HepG2 (cell line): ENCODE results near the gene CCDC57. TPM values are rescaled to one million over a fixed set of nuclear protein-coding genes. Genes with fewer than 3 reads are reported as not detected.
A peak's percentile ranks its signal among the peaks of the same experiment; 100 is the strongest.

Experiments used
- ARNT ChIP-seq: fragments of 450-650 bp; IDR thresholded peaks from 2 replicates; pipeline ENCODE4 v1.6.1; 2017
- CHCHD3 ChIP-seq: sonication (generic); formaldehyde crosslinking; IDR thresholded peaks from 2 replicates; pipeline ENCODE4 v1.8.0; 2022; ENCODE audit warnings: mild to moderate bottlenecking, missing genetic modification reagents, moderate library complexity
- CREM ChIP-seq, 2 experiments: sonication (generic) in 1 of 2; formaldehyde crosslinking in 1 of 2; IDR thresholded peaks; 2 replicates each; pipeline versions ENCODE4 v1.4.0 to v1.6.1; 2016 to 2020; ENCODE audit warnings: antibody characterized with exemption in 1 of 2, mild to moderate bottlenecking in 1 of 2, missing genetic modification reagents in 1 of 2
- HDAC1 ChIP-seq: sonication (generic); formaldehyde crosslinking; IDR thresholded peaks from 2 replicates; pipeline ENCODE4 v1.5.1; 2020; ENCODE audit warnings: mild to moderate bottlenecking, missing genetic modification reagents
- JDP2 ChIP-seq: sonication (generic); formaldehyde crosslinking; IDR thresholded peaks from 2 replicates; pipeline ENCODE4 v1.8.1; 2022; ENCODE audit warnings: missing genetic modification reagents, borderline replicate concordance
- JUN ChIP-seq: sonication (generic); formaldehyde crosslinking; IDR thresholded peaks from 2 replicates; pipeline ENCODE4 v1.4.0; 2020; ENCODE audit warnings: mild to moderate bottlenecking, missing genetic modification reagents
- KLF11 ChIP-seq: IDR thresholded peaks from 2 replicates; pipeline ENCODE4 v1.6.1; 2016; ENCODE audit warnings: missing compliant biosample characterization
- POLR2A ChIP-seq, 2 experiments: IDR thresholded peaks; 2 replicates each; pipeline ENCODE4 v1.6.1; 2011; ENCODE audit warnings: low read depth in 2 of 2, low read length in 2 of 2, mild to moderate bottlenecking in 1 of 2, moderate library complexity in 1 of 2; ENCODE audit not compliant: insufficient read depth in 1 of 2
- RBFOX2 ChIP-seq: fragments of 200-400 bp; formaldehyde crosslinking; IDR thresholded peaks from 2 replicates; pipeline ENCODE4 v1.6.1; 2017; ENCODE audit warnings: low read depth, mild to moderate bottlenecking, low read length
- RFX1 ChIP-seq: fragments of 450-650 bp; IDR thresholded peaks from 2 replicates; pipeline ENCODE4 v1.6.1; 2017
- SMARCE1 ChIP-seq: fragments of 450-650 bp; IDR thresholded peaks from 2 replicates; pipeline ENCODE4 v1.6.1; 2017; ENCODE audit warnings: borderline replicate concordance
- SSRP1 ChIP-seq: IDR thresholded peaks from 2 replicates; pipeline ENCODE4 v1.6.1; 2016; ENCODE audit warnings: control low read depth
- THRA ChIP-seq: sonication (generic); formaldehyde crosslinking; IDR thresholded peaks from 2 replicates; pipeline ENCODE4 v1.4.0; 2020; ENCODE audit warnings: missing genetic modification reagents, borderline replicate concordance
- ZNF30 ChIP-seq: sonication (generic); formaldehyde crosslinking; IDR thresholded peaks from 2 replicates; pipeline ENCODE4 v1.5.0; 2020; ENCODE audit warnings: mild to moderate bottlenecking, missing genetic modification reagents
- ZNF709 ChIP-seq: sonication (generic); formaldehyde crosslinking; IDR thresholded peaks from 2 replicates; pipeline ENCODE4 v1.5.0; 2020; ENCODE audit warnings: mild to moderate bottlenecking, missing genetic modification reagents
- ZNF816 ChIP-seq: sonication (generic); formaldehyde crosslinking; IDR thresholded peaks from 2 replicates; pipeline ENCODE4 v1.8.0; 2022; ENCODE audit warnings: missing genetic modification reagents, mild to moderate bottlenecking, borderline replicate concordance
- ZNF839 ChIP-seq: sonication (generic); formaldehyde crosslinking; IDR thresholded peaks from 2 replicates; pipeline ENCODE4 v1.4.0; 2020; ENCODE audit warnings: missing genetic modification reagents, mild to moderate bottlenecking, borderline replicate concordance
- polyA plus RNA-seq, 8 experiments: library from polyadenylated mRNA; depleted of rRNA in 3 of 8; stranded (reverse) in 7 of 8; unstranded in 1 of 8; fragments of >200 nt; fragmentation: Illumina TruSeq in 4 of 8; extraction: Trizol in 4 of 8; gene quantifications; 2 replicates each; pipeline versions ENCODE4 v1.2.1 to v1.2.3, GENCODE V29; 2011 to 2016; ENCODE audit warnings: low read depth in 4 of 8, missing spikeins in 1 of 8, mixed read lengths in 1 of 8; ENCODE audit not compliant: insufficient read depth in 1 of 8
- total RNA-seq, 5 experiments: library from RNA; depleted of rRNA; stranded (reverse); fragments of >200 nt; fragmentation: Illumina TruSeq; extraction: Trizol; gene quantifications; 2 replicates each; pipeline ENCODE4 v1.2.3, GENCODE V29; 2016; ENCODE audit warnings: low read depth in 1 of 5
- TF ChIP-seq, protein P1 (sequence below): sonication (generic); formaldehyde crosslinking; IDR thresholded peaks from 2 replicates; pipeline ENCODE4 v1.4.0; 2020; ENCODE audit warnings: mild to moderate bottlenecking, low read depth, missing genetic modification reagents
- TF ChIP-seq, protein P2 (sequence below): sonication (generic); formaldehyde crosslinking; IDR thresholded peaks from 2 replicates; pipeline ENCODE4 v1.4.0; 2020; ENCODE audit warnings: missing genetic modification reagents, mild to moderate bottlenecking, borderline replicate concordance

Gene CCDC57
- total and polyA plus RNA-seq, 2 of the 13 experiments (the other 11 are each of a cell fraction or from before 2014, with no cell fraction given), result 59.3 to 59.9 TPM

GRCh38 chr17:82081966-82082365, 130.7 kb downstream of the CCDC57 start (continued):
- TF ChIP-seq, protein P1, sequence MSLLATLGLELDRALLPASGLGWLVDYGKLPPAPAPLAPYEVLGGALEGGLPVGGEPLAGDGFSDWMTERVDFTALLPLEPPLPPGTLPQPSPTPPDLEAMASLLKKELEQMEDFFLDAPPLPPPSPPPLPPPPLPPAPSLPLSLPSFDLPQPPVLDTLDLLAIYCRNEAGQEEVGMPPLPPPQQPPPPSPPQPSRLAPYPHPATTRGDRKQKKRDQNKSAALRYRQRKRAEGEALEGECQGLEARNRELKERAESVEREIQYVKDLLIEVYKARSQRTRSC (CRISPR knock-in tag), result no peak
- TF ChIP-seq RBFOX2 (peak; percentile 8), HDAC1 (CRISPR knock-in tag) (no peak), KLF11 (CRISPR knock-in tag) (no peak), CHCHD3 (no peak), ZNF816 (CRISPR knock-in tag) (no peak), JDP2 (CRISPR knock-in tag) (no peak), JUN (CRISPR knock-in tag) (no peak), THRA (CRISPR knock-in tag) (no peak), RFX1 (no peak), POLR2A (IDR thresholded peaks at IDR 0.05; ENCODE audit: insufficient read depth in 1 of 2, low read depth in 2 of 2, low read length in 2 of 2) (peak in 1 of 2 experiments; percentile 48; a peak in 2 of 4 replicates), ARNT (no peak), ZNF709 (CRISPR knock-in tag) (no peak), ZNF30 (CRISPR knock-in tag) (0 out of 2 replicates have a peak, but pooled peaks have one; percentile 2), CREM (IDR thresholded peaks at IDR 0.05) (no peak), CREM (CRISPR knock-in tag; IDR thresholded peaks at IDR 0.05) (no peak), SSRP1 (CRISPR knock-in tag) (0 out of 2 replicates have a peak, but pooled peaks have one; percentile 5), ZNF839 (CRISPR knock-in tag) (no peak), SMARCE1 (no peak)
- TF ChIP-seq, protein P2, sequence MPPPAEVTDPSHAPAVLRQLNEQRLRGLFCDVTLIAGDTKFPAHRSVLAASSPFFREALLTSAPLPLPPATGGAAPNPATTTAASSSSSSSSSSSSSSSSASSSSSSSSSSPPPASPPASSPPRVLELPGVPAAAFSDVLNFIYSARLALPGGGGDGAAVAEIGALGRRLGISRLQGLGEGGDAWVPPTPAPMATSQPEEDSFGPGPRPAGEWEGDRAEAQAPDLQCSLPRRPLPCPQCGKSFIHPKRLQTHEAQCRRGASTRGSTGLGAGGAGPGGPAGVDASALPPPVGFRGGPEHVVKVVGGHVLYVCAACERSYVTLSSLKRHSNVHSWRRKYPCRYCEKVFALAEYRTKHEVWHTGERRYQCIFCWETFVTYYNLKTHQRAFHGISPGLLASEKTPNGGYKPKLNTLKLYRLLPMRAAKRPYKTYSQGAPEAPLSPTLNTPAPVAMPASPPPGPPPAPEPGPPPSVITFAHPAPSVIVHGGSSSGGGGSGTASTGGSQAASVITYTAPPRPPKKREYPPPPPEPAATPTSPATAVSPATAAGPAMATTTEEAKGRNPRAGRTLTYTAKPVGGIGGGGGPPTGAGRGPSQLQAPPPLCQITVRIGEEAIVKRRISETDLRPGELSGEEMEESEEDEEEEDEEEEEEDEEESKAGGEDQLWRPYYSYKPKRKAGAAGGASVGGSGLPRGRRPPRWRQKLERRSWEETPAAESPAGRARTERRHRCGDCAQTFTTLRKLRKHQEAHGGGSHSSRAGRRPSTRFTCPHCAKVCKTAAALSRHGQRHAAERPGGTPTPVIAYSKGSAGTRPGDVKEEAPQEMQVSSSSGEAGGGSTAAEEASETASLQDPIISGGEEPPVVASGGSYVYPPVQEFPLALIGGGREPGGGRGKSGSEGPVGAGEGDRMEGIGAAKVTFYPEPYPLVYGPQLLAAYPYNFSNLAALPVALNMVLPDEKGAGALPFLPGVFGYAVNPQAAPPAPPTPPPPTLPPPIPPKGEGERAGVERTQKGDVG (CRISPR knock-in tag), result no peak
- TF ChIP-seq, all 625 proteins: peak for 5
